Neural cell (in vitro differentiated cells): ENCODE results near the gene MTG1.

Experiments
- CTCF ChIP-seq: fragments of 450-650 bp; IDR thresholded peaks from 2 replicates; pipeline ENCODE4 v1.5.1; 2014; ENCODE audit warnings: antibody characterized with exemption, mild to moderate bottlenecking, moderate library complexity; ENCODE audit not compliant: poor library complexity, severe bottlenecking
- EP300 ChIP-seq: fragments of 450-650 bp; conservative IDR thresholded peaks from 2 replicates; pipeline ENCODE4 v1.6.1; 2014; ENCODE audit warnings: antibody characterized with exemption, mild to moderate bottlenecking, moderate library complexity; ENCODE audit not compliant: poor library complexity, severe bottlenecking
- EZH2 ChIP-seq: fragments of 200-600, 300-800 bp; shearing (Covaris generic), sonication (generic); IDR thresholded peaks from 2 replicates; pipeline ENCODE4 v1.6.1; 2014; ENCODE audit warnings: antibody characterized with exemption, low read length, borderline replicate concordance, mild to moderate bottlenecking; ENCODE audit not compliant: insufficient read depth, poor library complexity, severe bottlenecking
- POLR2AphosphoS5 ChIP-seq: IDR thresholded peaks from 2 replicates; pipeline ENCODE4 v1.6.1; 2012
- RAD21 ChIP-seq: fragments of 450-650 bp; conservative IDR thresholded peaks from 2 replicates; pipeline ENCODE4 v1.6.1; 2014; ENCODE audit warnings: antibody characterized with exemption, mild to moderate bottlenecking, moderate library complexity
- REST ChIP-seq: IDR thresholded peaks from 2 replicates; pipeline ENCODE4 v1.6.1; 2012; ENCODE audit warnings: borderline replicate concordance
- SMC3 ChIP-seq: fragments of 450-650 bp; conservative IDR thresholded peaks from 2 replicates; pipeline ENCODE4 v1.6.1; 2014; ENCODE audit warnings: antibody characterized with exemption, mild to moderate bottlenecking, moderate library complexity; ENCODE audit not compliant: poor library complexity
- TAF1 ChIP-seq: IDR thresholded peaks from 2 replicates; pipeline ENCODE4 v1.6.1; 2012; ENCODE audit warnings: low read depth

- no peak for TF ChIP-seq POLR2AphosphoS5
- no peak for TF ChIP-seq TAF1
- TF ChIP-seq SMC3, result no peak
- no peak for TF ChIP-seq EZH2
- no peak for TF ChIP-seq CTCF
- no peak for TF ChIP-seq REST
- no peak for TF ChIP-seq RAD21
- no peak for TF ChIP-seq EP300
These were observed 425 bp upstream of the MTG1 start for GRCh38 chr10:133393401-133394063.
